H1 (cell line): Measurements from ENCODE around the gene SH3PXD2A. TPM values are rescaled to one million over a fixed set of nuclear protein-coding genes. Genes with fewer than 3 reads are reported as not detected.

ENCODE experiments used
- CTCF ChIA-PET: fragments of 300-600 bp; sonication (Branson Sonifier 250); formaldehyde crosslinking; loops from one replicate; lab custom pipeline; 2021; ENCODE audit not compliant: partially characterized antibody; lab: Charles Lee
- POLR2A ChIA-PET: fragments of 300-600 bp; sonication (Branson Sonifier 250); formaldehyde crosslinking; loops from one replicate; lab custom pipeline; 2021; ENCODE audit warnings: inconsistent platforms; ENCODE audit not compliant: partially characterized antibody; lab: Charles Lee
- DNase-seq, 2 experiments: peaks; one replicate each; pipeline versions ENCODE4 v3.0.0 to v3.0.0-alpha.2; 2010 to 2022; ENCODE audit warnings: low spot score in 2 of 2, low read depth in 1 of 2, mixed read lengths in 1 of 2
- FAIRE-seq: peaks from 2 replicates; lab custom pipeline; 2011; peaks lifted over from hg19 to GRCh38; lab: Jason Lieb, UNC
- H2AFZ ChIP-seq: 2 replicates; pipeline ENCODE4 v1.8.1; 2012; ENCODE audit warnings: low read length, inconsistent platforms
- H2AK5ac ChIP-seq: 2 replicates; pipeline ENCODE4 v1.6.1; 2013; ENCODE audit warnings: low read depth, low read length
- H2BK120ac ChIP-seq: replicated peaks from 2 replicates; pipeline ENCODE3; 2013; ENCODE audit warnings: low read depth, low read length, inconsistent platforms
- H2BK12ac ChIP-seq: 2 replicates; pipeline ENCODE4 v1.6.1; 2013; ENCODE audit warnings: low read depth, low read length
- H2BK15ac ChIP-seq: 2 replicates; pipeline ENCODE4 v1.6.1; 2013; ENCODE audit warnings: low read length
- H2BK20ac ChIP-seq: 2 replicates; pipeline ENCODE4 v1.6.1; 2013; ENCODE audit warnings: low read length
- H2BK5ac ChIP-seq: 2 replicates; pipeline ENCODE4 v1.6.1; 2013; ENCODE audit warnings: low read depth, low read length
- H3K14ac ChIP-seq: 2 replicates; pipeline ENCODE4 v1.6.1; 2013; ENCODE audit warnings: inconsistent platforms; ENCODE audit not compliant: insufficient read length
- H3K18ac ChIP-seq: 2 replicates; pipeline ENCODE4 v1.6.1; 2013; ENCODE audit warnings: low read length; ENCODE audit errors: extremely low read depth
- H3K23ac ChIP-seq: 2 replicates; pipeline ENCODE4 v1.6.1; 2013; ENCODE audit warnings: inconsistent platforms; ENCODE audit not compliant: insufficient read length
- H3K23me2 ChIP-seq: 2 replicates; pipeline ENCODE4 v1.6.1; 2013; ENCODE audit warnings: low read depth, low read length
- H3K27ac ChIP-seq: 2 replicates; pipeline ENCODE4 v1.6.1; 2011; ENCODE audit warnings: low read depth, low read length, inconsistent platforms
- H3K27me3 ChIP-seq, 4 experiments: replicated peaks in 1 of 4; 1 replicate in 1 of 4; 2 replicates in 3 of 4; pipeline versions ENCODE4 v1.6.1 to v1.8.1; 2011 to 2013; ENCODE audit warnings: low read length in 3 of 4, mild to moderate bottlenecking in 3 of 4, inconsistent platforms in 2 of 4, mixed read lengths in 2 of 4, moderate library complexity in 1 of 4; ENCODE audit not compliant: control insufficient read depth in 3 of 4, insufficient read depth in 3 of 4; ENCODE audit errors: extremely low read depth in 1 of 4
- H3K36me3 ChIP-seq, 4 experiments: 2 replicates each; pipeline versions ENCODE4 v1.6.1 to v1.8.1; 2011 to 2013; ENCODE audit warnings: mild to moderate bottlenecking in 4 of 4, low read length in 3 of 4, moderate library complexity in 2 of 4, control low read depth in 1 of 4, inconsistent platforms in 1 of 4; ENCODE audit not compliant: insufficient read depth in 4 of 4, control insufficient read depth in 2 of 4
- H3K4ac ChIP-seq: replicated peaks from 2 replicates; pipeline ENCODE3; 2013; ENCODE audit warnings: low read length, low read depth, mixed read lengths, inconsistent platforms; ENCODE audit not compliant: insufficient read length
- H3K4me1 ChIP-seq, 4 experiments: replicated peaks in 1 of 4; 1 replicate in 1 of 4; 2 replicates in 3 of 4; pipeline versions ENCODE4 v1.6.1 to v1.8.1; 2011 to 2013; ENCODE audit warnings: low read length in 3 of 4, inconsistent platforms in 2 of 4, mixed read lengths in 1 of 4; ENCODE audit not compliant: insufficient read depth in 4 of 4, control insufficient read depth in 3 of 4
- H3K4me2 ChIP-seq, 2 experiments: 2 replicates each; pipeline versions ENCODE4 v1.6.1 to v1.8.1; 2011 to 2013; ENCODE audit warnings: low read depth in 2 of 2, low read length in 2 of 2, control low read depth in 1 of 2, inconsistent platforms in 1 of 2, mild to moderate bottlenecking in 1 of 2; ENCODE audit not compliant: insufficient read depth in 1 of 2
- H3K4me3 ChIP-seq, 4 experiments: fragments of 200-600, 300-600 bp in 1 of 4; sonication (generic), shearing (Covaris generic), sonication (Bioruptor Twin) in 1 of 4; 2 replicates each; pipeline versions ENCODE4 v1.5.1 to v1.8.1; 2011 to 2016; ENCODE audit warnings: low read length in 4 of 4, low read depth in 3 of 4, control low read depth in 2 of 4, inconsistent platforms in 2 of 4, mild to moderate bottlenecking in 2 of 4, mixed read lengths in 1 of 4, moderate library complexity in 1 of 4; ENCODE audit not compliant: insufficient read depth in 2 of 4; ENCODE audit errors: extremely low read depth in 1 of 4
- H3K56ac ChIP-seq: replicated peaks from 2 replicates; pipeline ENCODE3; 2013; ENCODE audit warnings: low read depth, mild to moderate bottlenecking, mixed read lengths, low read length, inconsistent platforms; ENCODE audit not compliant: insufficient read length
- H3K79me1 ChIP-seq: 2 replicates; pipeline ENCODE4 v1.6.1; 2013; ENCODE audit warnings: low read depth, low read length, control low read depth
- H3K79me2 ChIP-seq, 2 experiments: 2 replicates each; pipeline versions ENCODE4 v1.6.1 to v1.8.1; 2012 to 2013; ENCODE audit warnings: low read length in 2 of 2, mild to moderate bottlenecking in 2 of 2, inconsistent platforms in 1 of 2; ENCODE audit not compliant: insufficient read depth in 2 of 2, control insufficient read depth in 1 of 2
- H3K9ac ChIP-seq, 4 experiments: replicated peaks in 1 of 4; 1 replicate in 1 of 4; 2 replicates in 3 of 4; pipeline versions ENCODE4 v1.6.1 to v1.8.1; 2011 to 2013; ENCODE audit warnings: low read depth in 3 of 4, low read length in 3 of 4, control low read depth in 2 of 4, mild to moderate bottlenecking in 2 of 4, moderate library complexity in 2 of 4, inconsistent platforms in 1 of 4; ENCODE audit errors: extremely low read depth in 1 of 4
- H3K9me3 ChIP-seq, 2 experiments: 2 replicates each; pipeline versions ENCODE4 v1.6.1 to v1.8.1; 2012 to 2013; ENCODE audit warnings: mild to moderate bottlenecking in 2 of 2, moderate library complexity in 2 of 2, control low read depth in 1 of 2, inconsistent platforms in 1 of 2, low read depth in 1 of 2, low read length in 1 of 2, mixed read lengths in 1 of 2; ENCODE audit not compliant: insufficient read depth in 2 of 2
- H4K20me1 ChIP-seq, 2 experiments: replicated peaks in 1 of 2; 2 replicates each; pipeline versions ENCODE3 to v1.8.1; 2011 to 2013; ENCODE audit warnings: inconsistent platforms in 2 of 2, low read length in 2 of 2, mild to moderate bottlenecking in 1 of 2; ENCODE audit not compliant: insufficient read depth in 2 of 2, control insufficient read depth in 1 of 2
- H4K5ac ChIP-seq: 2 replicates; pipeline ENCODE4 v1.6.1; 2013; ENCODE audit warnings: low read length, low read depth, mixed read lengths, inconsistent platforms; ENCODE audit not compliant: insufficient read length
- H4K8ac ChIP-seq: 2 replicates; pipeline ENCODE4 v1.8.0; 2013; ENCODE audit warnings: mild to moderate bottlenecking, moderate library complexity, low read length, inconsistent platforms; ENCODE audit not compliant: insufficient read depth; ENCODE audit errors: extremely low read depth
- H4K91ac ChIP-seq: replicated peaks from 2 replicates; pipeline ENCODE3; 2013; ENCODE audit warnings: low read length, mixed read lengths, inconsistent platforms; ENCODE audit not compliant: insufficient read length
- NANOG ChIP-seq: IDR thresholded peaks from 2 replicates; pipeline ENCODE4 v1.6.1; 2011; ENCODE audit warnings: low read length, low read depth, mild to moderate bottlenecking, inconsistent platforms; ENCODE audit not compliant: insufficient read depth, poor library complexity, severe bottlenecking
- WGBS, 2 experiments: shearing (Covaris generic) in 1 of 2; methylation state at CpG; one replicate each; pipeline versions ENCODE4 v1.1.6 to v1.1.7; 2013 to 2015; ENCODE audit warnings: low lambda C conversion rate in 2 of 2, mixed read lengths in 2 of 2, inconsistent platforms in 1 of 2, low coverage in 1 of 2, missing lambda C conversion rate in 1 of 2; ENCODE audit not compliant: insufficient replicate concordance in 2 of 2, insufficient coverage in 1 of 2, insufficient read length in 1 of 2; ENCODE audit errors: extremely low coverage in 1 of 2, missing lambda C conversion rate in 1 of 2; 5-methylcytosine and 5-hydroxymethylcytosine counted together
- polyA plus RNA-seq, 7 experiments: library from polyadenylated mRNA; depleted of rRNA in 3 of 7; stranded (reverse) in 5 of 7; unstranded in 2 of 7; fragments of >200 nt in 5 of 7; fragments of 200-250 nt in 2 of 7; gene quantifications; 1 replicate in 5 of 7; 2 replicates in 1 of 7; 4 replicates in 1 of 7; pipeline versions ENCODE4 v1.2.1 to v1.2.3, GENCODE V29; 2011 to 2013; ENCODE audit warnings: missing spikeins in 2 of 7, mixed read lengths in 2 of 7
- total RNA-seq: library from RNA; stranded (reverse); fragmentation: NEBNext Ultra II Directional; extraction: Animal tissue kit (Norgen Biotek cat#: 25700); gene quantifications from 2 replicates; pipeline ENCODE4 v1.2.1, GENCODE V29; 2021

Gene SH3PXD2A
- total and polyA plus RNA-seq, 2 of the 8 experiments (the other 6 are each of a cell fraction or from before 2014, with no cell fraction given) = 5.4 to 16.3 TPM

- H4K8ac ChIP-seq = no peak overlapping the region
- no peaks in the 10 kb centered on the region for H4K20me1 ChIP-seq
- H4K91ac ChIP-seq = no peak overlapping the region
- H2BK120ac ChIP-seq = no peak overlapping the region
- no peaks in the 10 kb centered on the region for H3K9me3 ChIP-seq
- no peaks in the 10 kb centered on the region for H3K27me3 ChIP-seq
- WGBS, 2 experiments = 74% methylated on average over 8 of the region's 8 CpGs; no CpG with 5 or more reads in 1 of the 2 experiments
- H2BK15ac ChIP-seq = no peak overlapping the region
- H3K23me2 ChIP-seq = no peaks in the 10 kb centered on the region
- ChIA-PET CTCF (interaction anchor here (0.7 to 8.5 kb wide), 27 partner anchors 8 to 220 kb away, joined by 3 to 73 read pairs (median 4); no protein-coding TSS in a partner anchor), POLR2A (no interaction called here)
- DNase-seq (no peak), FAIRE-seq (no peak)
- H3K27ac ChIP-seq = no peak overlapping the region
- no peak overlapping the region for H3K23ac ChIP-seq
- H2BK5ac ChIP-seq = no peak overlapping the region
- H2BK12ac ChIP-seq = no peak overlapping the region
- no peaks in the 10 kb centered on the region for H3K79me1 ChIP-seq
- H3K4ac ChIP-seq = no peak overlapping the region
- no peak overlapping the region for H3K4me2 ChIP-seq
- H2AFZ ChIP-seq = no peak overlapping the region
- no peak overlapping the region for H3K18ac ChIP-seq
- no peaks in the 10 kb centered on the region for H3K79me2 ChIP-seq
- no peak overlapping the region for H3K56ac ChIP-seq
- H4K5ac ChIP-seq = no peak overlapping the region
- H2BK20ac ChIP-seq = no peak overlapping the region
- H2AK5ac ChIP-seq = no peak overlapping the region
- no peak overlapping the region for H3K9ac ChIP-seq
- H3K4me1 ChIP-seq = peaks cover 0 to 2% (median 0%) of the 10 kb centered on the region in 4 experiments; a peak in 1 of 7 replicates
- H3K36me3 ChIP-seq = no peaks in the 10 kb centered on the region
- no peak overlapping the region for H3K14ac ChIP-seq
- no peak overlapping the region for H3K4me3 ChIP-seq
- no peak for TF ChIP-seq NANOG
Observed at GRCh38 chr10:103780242-103781149, 74.9 kb downstream of the SH3PXD2A start.
